H1 (cell line): Measurements from ENCODE around the gene KRT77. TPM values are rescaled to one million over a fixed set of nuclear protein-coding genes. Genes with fewer than 3 reads are reported as not detected.

Experiments used
- CTCF ChIA-PET: fragments of 300-600 bp; sonication (Branson Sonifier 250); formaldehyde crosslinking; loops from one replicate; lab custom pipeline; 2021; ENCODE audit not compliant: partially characterized antibody; lab: Charles Lee
- POLR2A ChIA-PET: fragments of 300-600 bp; sonication (Branson Sonifier 250); formaldehyde crosslinking; loops from one replicate; lab custom pipeline; 2021; ENCODE audit warnings: inconsistent platforms; ENCODE audit not compliant: partially characterized antibody; lab: Charles Lee
- DNase-seq, 2 experiments: peaks; one replicate each; pipeline versions ENCODE4 v3.0.0 to v3.0.0-alpha.2; 2010 to 2022; ENCODE audit warnings: low spot score in 2 of 2, low read depth in 1 of 2, mixed read lengths in 1 of 2
- FAIRE-seq: peaks from 2 replicates; lab custom pipeline; 2011; peaks lifted over from hg19 to GRCh38; lab: Jason Lieb, UNC
- H2AFZ ChIP-seq: 2 replicates; pipeline ENCODE4 v1.8.1; 2012; ENCODE audit warnings: low read length, inconsistent platforms
- H2AK5ac ChIP-seq: 2 replicates; pipeline ENCODE4 v1.6.1; 2013; ENCODE audit warnings: low read depth, low read length
- H2BK120ac ChIP-seq: replicated peaks from 2 replicates; pipeline ENCODE3; 2013; ENCODE audit warnings: low read depth, low read length, inconsistent platforms
- H2BK12ac ChIP-seq: 2 replicates; pipeline ENCODE4 v1.6.1; 2013; ENCODE audit warnings: low read depth, low read length
- H2BK15ac ChIP-seq: 2 replicates; pipeline ENCODE4 v1.6.1; 2013; ENCODE audit warnings: low read length
- H2BK20ac ChIP-seq: 2 replicates; pipeline ENCODE4 v1.6.1; 2013; ENCODE audit warnings: low read length
- H2BK5ac ChIP-seq: 2 replicates; pipeline ENCODE4 v1.6.1; 2013; ENCODE audit warnings: low read depth, low read length
- H3K14ac ChIP-seq: 2 replicates; pipeline ENCODE4 v1.6.1; 2013; ENCODE audit warnings: inconsistent platforms; ENCODE audit not compliant: insufficient read length
- H3K18ac ChIP-seq: 2 replicates; pipeline ENCODE4 v1.6.1; 2013; ENCODE audit warnings: low read length; ENCODE audit errors: extremely low read depth
- H3K23ac ChIP-seq: 2 replicates; pipeline ENCODE4 v1.6.1; 2013; ENCODE audit warnings: inconsistent platforms; ENCODE audit not compliant: insufficient read length
- H3K23me2 ChIP-seq: 2 replicates; pipeline ENCODE4 v1.6.1; 2013; ENCODE audit warnings: low read depth, low read length
- H3K27ac ChIP-seq: 2 replicates; pipeline ENCODE4 v1.6.1; 2011; ENCODE audit warnings: low read depth, low read length, inconsistent platforms
- H3K27me3 ChIP-seq, 4 experiments: replicated peaks in 1 of 4; 1 replicate in 1 of 4; 2 replicates in 3 of 4; pipeline versions ENCODE4 v1.6.1 to v1.8.1; 2011 to 2013; ENCODE audit warnings: low read length in 3 of 4, mild to moderate bottlenecking in 3 of 4, inconsistent platforms in 2 of 4, mixed read lengths in 2 of 4, moderate library complexity in 1 of 4; ENCODE audit not compliant: control insufficient read depth in 3 of 4, insufficient read depth in 3 of 4; ENCODE audit errors: extremely low read depth in 1 of 4
- H3K36me3 ChIP-seq, 4 experiments: 2 replicates each; pipeline versions ENCODE4 v1.6.1 to v1.8.1; 2011 to 2013; ENCODE audit warnings: mild to moderate bottlenecking in 4 of 4, low read length in 3 of 4, moderate library complexity in 2 of 4, control low read depth in 1 of 4, inconsistent platforms in 1 of 4; ENCODE audit not compliant: insufficient read depth in 4 of 4, control insufficient read depth in 2 of 4
- H3K4ac ChIP-seq: replicated peaks from 2 replicates; pipeline ENCODE3; 2013; ENCODE audit warnings: low read length, low read depth, mixed read lengths, inconsistent platforms; ENCODE audit not compliant: insufficient read length
- H3K4me1 ChIP-seq, 4 experiments: replicated peaks in 1 of 4; 1 replicate in 1 of 4; 2 replicates in 3 of 4; pipeline versions ENCODE4 v1.6.1 to v1.8.1; 2011 to 2013; ENCODE audit warnings: low read length in 3 of 4, inconsistent platforms in 2 of 4, mixed read lengths in 1 of 4; ENCODE audit not compliant: insufficient read depth in 4 of 4, control insufficient read depth in 3 of 4
- H3K4me2 ChIP-seq, 2 experiments: 2 replicates each; pipeline versions ENCODE4 v1.6.1 to v1.8.1; 2011 to 2013; ENCODE audit warnings: low read depth in 2 of 2, low read length in 2 of 2, control low read depth in 1 of 2, inconsistent platforms in 1 of 2, mild to moderate bottlenecking in 1 of 2; ENCODE audit not compliant: insufficient read depth in 1 of 2
- H3K4me3 ChIP-seq, 4 experiments: fragments of 200-600, 300-600 bp in 1 of 4; sonication (generic), shearing (Covaris generic), sonication (Bioruptor Twin) in 1 of 4; 2 replicates each; pipeline versions ENCODE4 v1.5.1 to v1.8.1; 2011 to 2016; ENCODE audit warnings: low read length in 4 of 4, low read depth in 3 of 4, control low read depth in 2 of 4, inconsistent platforms in 2 of 4, mild to moderate bottlenecking in 2 of 4, mixed read lengths in 1 of 4, moderate library complexity in 1 of 4; ENCODE audit not compliant: insufficient read depth in 2 of 4; ENCODE audit errors: extremely low read depth in 1 of 4
- H3K56ac ChIP-seq: replicated peaks from 2 replicates; pipeline ENCODE3; 2013; ENCODE audit warnings: low read depth, mild to moderate bottlenecking, mixed read lengths, low read length, inconsistent platforms; ENCODE audit not compliant: insufficient read length
- H3K79me1 ChIP-seq: 2 replicates; pipeline ENCODE4 v1.6.1; 2013; ENCODE audit warnings: low read depth, low read length, control low read depth
- H3K79me2 ChIP-seq, 2 experiments: 2 replicates each; pipeline versions ENCODE4 v1.6.1 to v1.8.1; 2012 to 2013; ENCODE audit warnings: low read length in 2 of 2, mild to moderate bottlenecking in 2 of 2, inconsistent platforms in 1 of 2; ENCODE audit not compliant: insufficient read depth in 2 of 2, control insufficient read depth in 1 of 2
- H3K9ac ChIP-seq, 4 experiments: replicated peaks in 1 of 4; 1 replicate in 1 of 4; 2 replicates in 3 of 4; pipeline versions ENCODE4 v1.6.1 to v1.8.1; 2011 to 2013; ENCODE audit warnings: low read depth in 3 of 4, low read length in 3 of 4, control low read depth in 2 of 4, mild to moderate bottlenecking in 2 of 4, moderate library complexity in 2 of 4, inconsistent platforms in 1 of 4; ENCODE audit errors: extremely low read depth in 1 of 4
- H3K9me3 ChIP-seq, 2 experiments: 2 replicates each; pipeline versions ENCODE4 v1.6.1 to v1.8.1; 2012 to 2013; ENCODE audit warnings: mild to moderate bottlenecking in 2 of 2, moderate library complexity in 2 of 2, control low read depth in 1 of 2, inconsistent platforms in 1 of 2, low read depth in 1 of 2, low read length in 1 of 2, mixed read lengths in 1 of 2; ENCODE audit not compliant: insufficient read depth in 2 of 2
- H4K20me1 ChIP-seq, 2 experiments: replicated peaks in 1 of 2; 2 replicates each; pipeline versions ENCODE3 to v1.8.1; 2011 to 2013; ENCODE audit warnings: inconsistent platforms in 2 of 2, low read length in 2 of 2, mild to moderate bottlenecking in 1 of 2; ENCODE audit not compliant: insufficient read depth in 2 of 2, control insufficient read depth in 1 of 2
- H4K5ac ChIP-seq: 2 replicates; pipeline ENCODE4 v1.6.1; 2013; ENCODE audit warnings: low read length, low read depth, mixed read lengths, inconsistent platforms; ENCODE audit not compliant: insufficient read length
- H4K8ac ChIP-seq: 2 replicates; pipeline ENCODE4 v1.8.0; 2013; ENCODE audit warnings: mild to moderate bottlenecking, moderate library complexity, low read length, inconsistent platforms; ENCODE audit not compliant: insufficient read depth; ENCODE audit errors: extremely low read depth
- H4K91ac ChIP-seq: replicated peaks from 2 replicates; pipeline ENCODE3; 2013; ENCODE audit warnings: low read length, mixed read lengths, inconsistent platforms; ENCODE audit not compliant: insufficient read length
- CREB1 ChIP-seq: IDR thresholded peaks from 2 replicates; pipeline ENCODE4 v1.6.1; 2012; ENCODE audit warnings: inconsistent platforms
- HDAC6 ChIP-seq: IDR thresholded peaks from one replicate; pipeline ENCODE4 v1.7.1; 2012; ENCODE audit warnings: low read depth, mild to moderate bottlenecking, inconsistent platforms, low read length, moderate library complexity
- JUND ChIP-seq: IDR thresholded peaks from 2 replicates; pipeline ENCODE4 v1.6.1; 2011; ENCODE audit warnings: mild to moderate bottlenecking, improper control_type of control experiment, low read length
- NRF1 ChIP-seq: IDR thresholded peaks from 2 replicates; pipeline ENCODE4 v1.6.1; 2011; ENCODE audit warnings: mild to moderate bottlenecking, low read depth, low read length, improper control_type of control experiment
- SRF ChIP-seq: IDR thresholded peaks from 2 replicates; pipeline ENCODE4 v1.6.1; 2011; ENCODE audit warnings: mild to moderate bottlenecking, low read depth, low read length, moderate library complexity
- SUZ12 ChIP-seq: fragments of 200-600 bp; sonication (generic); IDR thresholded peaks from 2 replicates; pipeline ENCODE4 v1.6.1; 2012; ENCODE audit warnings: mild to moderate bottlenecking, inconsistent platforms, low read length, moderate library complexity, mixed read lengths
- TAF7 ChIP-seq: optimal IDR thresholded peaks from 2 replicates; pipeline ENCODE3; 2011; ENCODE audit warnings: low read depth, mild to moderate bottlenecking, inconsistent platforms, low read length, moderate library complexity, borderline replicate concordance
- WGBS, 2 experiments: shearing (Covaris generic) in 1 of 2; methylation state at CpG; one replicate each; pipeline versions ENCODE4 v1.1.6 to v1.1.7; 2013 to 2015; ENCODE audit warnings: low lambda C conversion rate in 2 of 2, mixed read lengths in 2 of 2, inconsistent platforms in 1 of 2, low coverage in 1 of 2, missing lambda C conversion rate in 1 of 2; ENCODE audit not compliant: insufficient replicate concordance in 2 of 2, insufficient coverage in 1 of 2, insufficient read length in 1 of 2; ENCODE audit errors: extremely low coverage in 1 of 2, missing lambda C conversion rate in 1 of 2; 5-methylcytosine and 5-hydroxymethylcytosine counted together
- polyA plus RNA-seq, 7 experiments: library from polyadenylated mRNA; depleted of rRNA in 3 of 7; stranded (reverse) in 5 of 7; unstranded in 2 of 7; fragments of >200 nt in 5 of 7; fragments of 200-250 nt in 2 of 7; gene quantifications; 1 replicate in 5 of 7; 2 replicates in 1 of 7; 4 replicates in 1 of 7; pipeline versions ENCODE4 v1.2.1 to v1.2.3, GENCODE V29; 2011 to 2013; ENCODE audit warnings: missing spikeins in 2 of 7, mixed read lengths in 2 of 7
- total RNA-seq: library from RNA; stranded (reverse); fragmentation: NEBNext Ultra II Directional; extraction: Animal tissue kit (Norgen Biotek cat#: 25700); gene quantifications from 2 replicates; pipeline ENCODE4 v1.2.1, GENCODE V29; 2021
- TF ChIP-seq, protein P1 (sequence below): IDR thresholded peaks from 2 replicates; pipeline ENCODE4 v1.6.1; 2011; ENCODE audit warnings: low read depth, mild to moderate bottlenecking, low read length; ENCODE audit not compliant: insufficient read depth
- TF ChIP-seq, protein P2 (sequence below): IDR thresholded peaks from 2 replicates; pipeline ENCODE4 v1.6.1; 2012; ENCODE audit warnings: inconsistent platforms

KRT77 gene
- total and polyA plus RNA-seq, 2 of the 8 experiments (the other 6 are each of a cell fraction or from before 2014, with no cell fraction given) = 0.02 TPM; not detected in 1

DNA sequence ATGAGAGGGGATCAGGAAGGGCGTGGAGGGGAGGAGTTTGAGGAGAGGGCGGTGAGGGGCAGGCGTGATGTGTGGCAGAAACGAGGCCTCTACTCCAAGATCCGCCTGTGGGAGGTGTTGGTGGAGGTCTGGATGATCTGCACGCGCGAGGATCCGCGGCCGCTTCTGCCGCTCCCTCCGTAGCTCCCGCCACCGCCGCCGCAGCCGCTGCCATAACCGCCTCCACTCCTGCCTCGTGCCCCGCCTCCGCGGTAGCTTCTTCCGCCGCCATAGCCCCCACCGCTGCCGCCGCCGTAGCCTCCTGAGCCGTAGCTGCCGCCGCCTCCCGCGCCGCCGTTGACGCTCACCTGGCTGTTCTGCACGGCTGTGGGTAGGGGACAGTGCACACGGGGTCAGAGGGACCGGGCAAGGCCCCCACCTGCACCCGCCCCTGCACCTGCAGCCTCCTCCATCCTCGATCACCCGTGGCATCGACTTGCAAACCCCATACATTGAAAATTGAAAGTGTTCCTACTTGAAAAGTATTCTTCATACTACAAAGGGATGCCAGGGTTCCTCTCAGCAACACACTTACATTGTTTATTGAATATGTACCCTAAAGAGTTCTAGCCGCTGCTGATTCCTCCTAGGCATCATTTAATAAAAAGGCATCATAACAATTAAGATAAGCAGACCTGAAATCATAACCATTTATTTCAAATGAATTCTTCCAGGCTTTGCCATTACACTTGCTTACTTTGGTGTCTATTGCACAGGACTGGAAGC lies 12.1 kb downstream of the KRT77 start:
- Histone ChIP-seq H2BK120ac (no peak overlapping the region), H3K4me3 (peak overlapping the region; percentile 31 to 58 (median 36)), H2BK12ac (0 out of 2 replicates have a peak overlapping the region, but pooled peaks have one; percentile 64), H3K14ac (no peak overlapping the region), H2BK20ac (no peak overlapping the region), H2AK5ac (no peak overlapping the region), H3K27ac (no peak overlapping the region), H2BK15ac (no peak overlapping the region), H3K18ac (0 out of 2 replicates have a peak overlapping the region, but pooled peaks have one; percentile 1), H3K9me3 (no peaks in the 10 kb centered on the region), H2BK5ac (0 out of 2 replicates have a peak overlapping the region, but pooled peaks have one; percentile 45), H3K4ac (no peak overlapping the region), H3K27me3 (peaks cover 0 to 30% (median 16%) of the 10 kb centered on the region in 4 experiments; a peak in 6 of 7 replicates), H4K5ac (no peak overlapping the region), H4K8ac (peak overlapping the region; percentile 39; the same call in 1 of the 2 replicates), H4K91ac (peak overlapping the region; percentile 49), H3K36me3 (no peaks in the 10 kb centered on the region), H3K79me2 (no peaks in the 10 kb centered on the region), H2AFZ (peak overlapping the region; percentile 95), H3K4me1 (peaks cover 0 to 9% (median 3%) of the 10 kb centered on the region in 4 experiments; a peak in 2 of 7 replicates), H3K56ac (no peak overlapping the region), H4K20me1 (peaks cover 0 to 2% of the 10 kb centered on the region in 2 experiments), H3K4me2 (peak overlapping the region; percentile 75 to 79), H3K9ac (peak overlapping the region in 2 of 4 experiments; percentile 29 to 67; a peak in 2 of 7 replicates), H3K23me2 (peaks cover 6% of the 10 kb centered on the region; the same call in 1 of the 2 replicates), H3K79me1 (no peaks in the 10 kb centered on the region; the same call in 1 of the 2 replicates), H3K23ac (no peak overlapping the region)
- no peak for FAIRE-seq
- POLR2A ChIA-PET = interaction anchor here (0.9 to 1.0 kb wide), 2 partner anchors 42 to 315 kb away, joined by 3 to 4 read pairs; partner anchors contain the start of gene EIF4B
- DNase-seq = peak in 1 of 2 experiments; percentile 68
- CTCF ChIA-PET = interaction anchor here (0.7 to 3.8 kb wide), 26 partner anchors 11 to 296 kb away, joined by 3 to 39 read pairs (median 4); partner anchors contain the start of gene KRT1
- 11% methylated on average over 40 of the region's 45 CpGs; no CpG with 5 or more reads in 1 of the 2 experiments for WGBS, 2 experiments
- TF ChIP-seq, protein P1, sequence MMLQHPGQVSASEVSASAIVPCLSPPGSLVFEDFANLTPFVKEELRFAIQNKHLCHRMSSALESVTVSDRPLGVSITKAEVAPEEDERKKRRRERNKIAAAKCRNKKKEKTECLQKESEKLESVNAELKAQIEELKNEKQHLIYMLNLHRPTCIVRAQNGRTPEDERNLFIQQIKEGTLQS = no peak
- no peak for TF ChIP-seq SRF
- no peak for TF ChIP-seq JUND
- no peak for TF ChIP-seq CREB1
- no peak for TF ChIP-seq SUZ12
- no peak for TF ChIP-seq TAF7
- TF ChIP-seq, protein P2, sequence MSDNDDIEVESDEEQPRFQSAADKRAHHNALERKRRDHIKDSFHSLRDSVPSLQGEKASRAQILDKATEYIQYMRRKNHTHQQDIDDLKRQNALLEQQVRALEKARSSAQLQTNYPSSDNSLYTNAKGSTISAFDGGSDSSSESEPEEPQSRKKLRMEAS = peak; percentile 83
- no peak for TF ChIP-seq HDAC6
- TF ChIP-seq NRF1 = no peak
